GM12874 (cell line): ENCODE measurements around the gene SUPT4H1.

Experiments used
- CTCF ChIP-seq: IDR thresholded peaks from 2 replicates; pipeline ENCODE4 v1.5.1; 2011; ENCODE audit warnings: low read depth, mild to moderate bottlenecking, control low read depth, low read length, moderate library complexity; ENCODE audit not compliant: insufficient read depth

SUPT4H1 gene

GRCh38 chr17:58336456-58337209 is 15.4 kb downstream of the SUPT4H1 start:
- no peak for TF ChIP-seq CTCF

DNA sequence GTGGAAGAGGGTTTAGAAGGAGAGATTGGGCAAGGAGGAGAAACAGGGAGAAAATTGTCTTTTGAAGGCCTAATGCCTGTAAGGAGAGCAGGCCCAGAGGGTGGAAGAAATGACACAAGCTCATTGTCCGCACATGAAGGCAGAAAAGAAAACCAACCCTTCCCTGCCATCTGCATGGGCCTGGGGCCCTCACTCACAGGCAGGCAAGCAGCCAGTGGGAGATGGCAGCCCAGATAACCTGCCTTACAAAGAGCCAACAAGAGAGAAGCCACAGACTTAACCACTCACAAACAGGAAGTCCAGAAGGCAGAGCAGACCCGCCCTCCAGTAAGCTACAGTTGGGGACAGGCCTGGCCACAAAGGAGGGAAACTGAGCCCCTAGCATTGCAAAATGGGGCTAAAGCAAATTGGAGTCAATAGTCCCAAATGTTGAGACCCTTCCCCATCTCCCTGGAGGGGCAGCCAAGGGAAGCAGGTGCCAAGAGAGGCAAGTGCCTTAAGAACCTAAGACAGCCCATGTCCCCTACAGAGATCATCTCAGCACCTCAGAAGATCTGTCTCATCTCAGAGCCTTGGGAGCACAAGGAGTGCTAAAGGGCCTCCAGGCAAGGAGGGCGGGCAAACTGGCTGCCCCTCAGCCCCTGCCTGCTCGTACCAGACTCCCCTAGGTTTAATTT is 16.1 kb downstream of the SUPT4H1 start:
- TF ChIP-seq CTCF = no peak

- no peak for TF ChIP-seq CTCF
These were observed 16.8 kb downstream of the SUPT4H1 start for GRCh38 chr17:58335061-58335731.

- no peak for TF ChIP-seq CTCF
These were observed 17.3 kb downstream of the SUPT4H1 start for GRCh38 chr17:58334661-58335060.

DNA sequence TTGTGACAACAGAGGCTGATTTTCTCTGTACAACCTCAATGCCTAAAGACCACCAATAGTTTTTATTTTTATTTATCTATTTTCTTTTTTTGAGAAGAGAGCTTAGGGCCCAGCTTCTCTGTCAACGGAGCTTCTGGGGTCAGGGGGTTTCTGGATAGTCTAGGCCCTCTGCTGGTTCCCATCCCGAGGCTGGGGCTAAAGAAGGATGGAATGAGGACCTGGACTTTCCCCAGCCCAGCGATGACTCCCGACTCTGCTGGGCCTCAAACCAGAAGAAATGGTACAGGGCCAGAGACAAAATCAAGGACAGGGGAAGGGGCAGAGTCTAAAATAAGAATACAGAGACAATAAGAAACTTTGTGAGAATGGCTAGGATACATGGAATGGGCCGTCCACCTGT is 17.7 kb downstream of the SUPT4H1 start:
- TF ChIP-seq CTCF = no peak

DNA sequence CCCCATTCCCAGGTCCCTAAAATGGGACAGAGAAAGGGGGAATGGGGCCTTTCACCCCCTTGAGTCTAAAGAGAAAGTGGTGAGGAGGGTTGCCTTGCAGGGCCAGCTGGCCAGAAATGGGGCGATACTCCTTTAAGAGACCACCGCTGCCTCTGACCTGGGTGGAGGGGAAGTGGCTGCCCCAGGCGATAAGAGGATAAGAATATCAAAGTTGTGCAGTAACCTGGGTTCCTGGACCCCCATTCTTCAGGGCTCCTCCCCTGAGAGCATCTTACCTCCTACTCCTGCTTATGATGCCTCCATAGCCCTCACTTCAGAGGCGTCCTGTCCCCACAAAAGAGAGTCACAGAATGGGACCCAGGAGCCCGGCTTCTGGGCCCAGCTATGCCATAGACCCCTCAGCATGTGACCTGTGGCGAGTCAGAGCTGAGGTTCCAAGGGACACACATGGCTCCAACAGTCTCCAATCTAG is 18.2 kb downstream of the SUPT4H1 start:
- TF ChIP-seq CTCF = no peak
